ENCODE measurements around the gene TAS2R46.
A peak's percentile ranks its signal among the peaks of the same experiment; 100 is the strongest.

TAS2R46 gene

DNA sequence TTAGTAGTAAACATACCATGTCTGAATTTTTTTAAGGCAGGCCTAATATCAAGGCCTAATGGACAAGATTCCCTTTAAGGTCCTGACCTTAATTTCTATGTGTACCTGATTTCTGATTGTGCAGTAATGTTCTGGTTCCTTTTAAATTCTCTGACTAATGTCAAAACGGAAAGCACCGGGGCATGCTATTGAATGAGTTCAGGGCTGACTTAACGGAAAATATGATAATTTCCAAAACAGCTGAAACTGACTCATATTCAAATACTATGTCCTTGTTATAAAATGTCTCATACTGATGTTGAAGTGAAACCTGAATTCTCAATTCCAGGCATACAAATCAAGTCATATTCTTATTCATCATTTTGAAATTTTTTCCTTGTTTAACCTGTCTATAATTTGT, 23.3 kb upstream of the TAS2R46 start:
- peak; percentile 7 for DNase-seq (ENCODE audit: low spot score)
- TF ChIP-seq, protein P1, sequence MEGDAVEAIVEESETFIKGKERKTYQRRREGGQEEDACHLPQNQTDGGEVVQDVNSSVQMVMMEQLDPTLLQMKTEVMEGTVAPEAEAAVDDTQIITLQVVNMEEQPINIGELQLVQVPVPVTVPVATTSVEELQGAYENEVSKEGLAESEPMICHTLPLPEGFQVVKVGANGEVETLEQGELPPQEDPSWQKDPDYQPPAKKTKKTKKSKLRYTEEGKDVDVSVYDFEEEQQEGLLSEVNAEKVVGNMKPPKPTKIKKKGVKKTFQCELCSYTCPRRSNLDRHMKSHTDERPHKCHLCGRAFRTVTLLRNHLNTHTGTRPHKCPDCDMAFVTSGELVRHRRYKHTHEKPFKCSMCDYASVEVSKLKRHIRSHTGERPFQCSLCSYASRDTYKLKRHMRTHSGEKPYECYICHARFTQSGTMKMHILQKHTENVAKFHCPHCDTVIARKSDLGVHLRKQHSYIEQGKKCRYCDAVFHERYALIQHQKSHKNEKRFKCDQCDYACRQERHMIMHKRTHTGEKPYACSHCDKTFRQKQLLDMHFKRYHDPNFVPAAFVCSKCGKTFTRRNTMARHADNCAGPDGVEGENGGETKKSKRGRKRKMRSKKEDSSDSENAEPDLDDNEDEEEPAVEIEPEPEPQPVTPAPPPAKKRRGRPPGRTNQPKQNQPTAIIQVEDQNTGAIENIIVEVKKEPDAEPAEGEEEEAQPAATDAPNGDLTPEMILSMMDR (IDR thresholded peaks at IDR 0.05; ENCODE audit: extremely low read depth, missing control alignments), result no peak

DNA sequence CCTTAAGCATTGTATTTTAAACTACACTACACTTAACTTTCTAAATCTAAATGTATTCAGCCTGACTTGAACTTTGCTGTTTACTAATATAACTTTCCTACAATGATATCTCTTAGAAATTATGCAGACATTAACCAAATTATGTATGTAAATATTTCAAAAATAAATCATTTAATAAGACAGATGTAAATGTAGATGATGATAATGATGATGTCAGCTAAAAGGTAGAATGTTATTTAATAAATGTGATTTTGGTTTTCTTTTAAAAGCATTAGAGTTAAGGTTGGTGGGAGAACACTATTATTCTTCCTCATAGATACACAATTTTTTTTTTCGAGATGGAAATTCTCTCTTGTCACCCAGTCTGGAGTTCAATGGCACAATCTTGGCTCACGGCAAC, 19.9 kb upstream of the TAS2R46 start:
- TF ChIP-seq, protein P1 (IDR thresholded peaks at IDR 0.05; ENCODE audit: extremely low read depth, missing control alignments), result no peak
- no peak for DNase-seq (ENCODE audit: low spot score)

DNA sequence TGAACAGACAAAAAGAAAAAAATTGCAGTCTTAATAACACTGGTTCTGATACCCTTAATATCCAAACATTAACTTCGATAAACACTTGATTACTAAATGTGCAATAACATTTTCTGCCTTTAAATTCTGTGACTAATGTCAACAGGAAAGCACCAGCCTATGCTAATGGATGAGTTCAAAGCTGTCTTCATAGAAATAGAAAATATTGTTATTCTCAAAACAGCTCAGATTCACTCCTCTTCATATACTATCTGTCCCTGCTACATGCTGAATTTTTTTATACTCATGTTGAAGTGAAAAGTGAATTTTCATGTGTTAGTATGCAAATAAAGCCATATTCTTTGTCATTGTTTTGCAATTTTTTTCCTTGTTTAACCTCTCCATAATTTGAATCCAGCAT, 16.2 kb upstream of the TAS2R46 start:
- TF ChIP-seq, protein P1 (IDR thresholded peaks at IDR 0.05; ENCODE audit: extremely low read depth, missing control alignments), result no peak
- DNase-seq (ENCODE audit: low spot score), result no peak

DNA sequence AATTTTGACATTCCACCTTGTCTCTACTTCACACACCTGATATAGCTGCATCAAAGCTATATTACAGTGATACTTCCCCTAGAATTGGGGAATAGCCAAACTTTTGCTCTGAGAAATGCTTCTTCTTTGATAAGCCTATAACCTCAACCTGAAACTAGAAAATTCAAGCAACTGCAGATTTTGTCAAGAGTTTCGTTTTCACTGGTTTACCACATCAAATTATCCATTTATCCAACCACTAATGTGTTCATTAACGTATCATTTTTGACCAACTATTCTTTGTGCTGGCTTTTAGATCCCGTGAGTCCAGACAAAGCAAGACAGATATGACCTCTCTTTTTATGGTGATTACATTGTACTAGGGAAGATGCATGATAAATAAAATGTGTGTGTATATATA, 13.5 kb upstream of the TAS2R46 start:
- DNase-seq (ENCODE audit: low spot score), result peak; percentile 7
- TF ChIP-seq, protein P1 (IDR thresholded peaks at IDR 0.05; ENCODE audit: extremely low read depth, missing control alignments), result no peak

DNA sequence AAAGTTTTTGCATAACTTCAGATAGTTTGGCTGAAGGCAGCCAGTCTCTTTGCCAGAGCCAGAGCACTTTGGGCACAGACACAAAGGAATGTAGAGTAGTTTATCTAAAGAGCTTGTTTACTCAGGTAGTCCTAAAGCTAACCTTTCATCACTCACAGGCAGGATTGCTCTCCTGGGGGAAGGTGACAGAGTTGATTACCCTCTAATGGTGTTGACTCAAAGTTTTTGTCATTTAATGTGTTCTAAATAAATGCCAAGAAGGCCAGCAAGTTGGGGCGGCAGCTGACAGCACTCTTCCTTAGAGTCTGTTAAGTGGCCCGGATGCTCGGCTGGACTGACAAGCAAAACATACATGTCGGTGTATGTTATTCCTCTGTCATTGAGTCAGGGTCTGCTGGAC, 9.3 kb upstream of the TAS2R46 start:
- DNase-seq (ENCODE audit: low spot score), result no peak
- TF ChIP-seq, protein P1 (IDR thresholded peaks at IDR 0.05; ENCODE audit: extremely low read depth, missing control alignments), result no peak

DNA sequence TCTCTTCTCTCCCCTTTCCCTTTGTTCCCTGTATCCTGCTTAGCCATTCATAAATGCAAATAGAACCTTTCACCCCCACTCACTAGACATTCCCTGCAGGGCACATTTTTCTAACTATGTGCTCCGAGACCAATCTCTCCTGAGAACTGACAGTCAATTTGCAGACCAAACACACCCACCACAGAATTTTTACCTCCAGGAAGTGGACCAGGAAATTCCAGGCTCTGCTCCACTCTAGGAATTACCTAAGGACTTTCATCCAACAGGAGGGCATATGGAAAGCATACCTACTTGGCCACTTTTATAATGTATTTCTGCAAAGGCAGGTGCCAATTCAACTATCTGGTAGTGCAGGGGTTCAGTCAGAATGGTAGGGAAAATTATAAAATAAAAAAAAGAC, 8.9 kb upstream of the TAS2R46 start:
- no peak for DNase-seq (ENCODE audit: low spot score)
- TF ChIP-seq, protein P1 (IDR thresholded peaks at IDR 0.05; ENCODE audit: extremely low read depth, missing control alignments), result no peak

DNA sequence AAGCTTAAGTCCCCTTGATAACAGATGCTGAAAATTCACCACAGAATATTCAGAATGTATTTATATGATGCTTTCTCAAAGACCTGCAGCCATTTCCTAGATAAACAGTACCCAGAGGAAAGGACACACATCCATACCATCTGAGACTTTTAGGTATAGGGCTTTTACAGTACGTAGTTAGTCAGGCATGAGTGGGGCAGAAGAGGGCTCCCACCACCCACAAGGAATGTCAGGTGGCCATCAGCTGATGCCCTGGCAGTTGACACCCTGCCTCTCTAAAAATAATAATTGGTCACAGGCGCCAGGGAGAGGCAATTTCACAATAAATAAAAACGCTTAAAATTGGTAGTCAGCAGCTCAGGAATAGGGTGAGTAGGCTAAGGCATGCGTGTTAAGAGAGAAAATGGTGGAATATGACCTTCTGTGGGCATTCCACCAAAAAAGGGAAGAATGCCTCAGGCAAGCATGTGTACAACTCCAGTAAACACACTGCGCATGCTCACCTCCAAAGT, 7.8 kb upstream of the TAS2R46 start:
- TF ChIP-seq, protein P1 (IDR thresholded peaks at IDR 0.05; ENCODE audit: extremely low read depth, missing control alignments), result no peak
- no peak for DNase-seq (ENCODE audit: low spot score)
